NCI-H2107 (cell line): ENCODE measurements around the gene CDK3.

Experiments used
- DNase-seq: peaks from one replicate; lab custom pipeline; 2025; lab: John Stamatoyannopoulos, UW

CDK3 gene

DNA sequence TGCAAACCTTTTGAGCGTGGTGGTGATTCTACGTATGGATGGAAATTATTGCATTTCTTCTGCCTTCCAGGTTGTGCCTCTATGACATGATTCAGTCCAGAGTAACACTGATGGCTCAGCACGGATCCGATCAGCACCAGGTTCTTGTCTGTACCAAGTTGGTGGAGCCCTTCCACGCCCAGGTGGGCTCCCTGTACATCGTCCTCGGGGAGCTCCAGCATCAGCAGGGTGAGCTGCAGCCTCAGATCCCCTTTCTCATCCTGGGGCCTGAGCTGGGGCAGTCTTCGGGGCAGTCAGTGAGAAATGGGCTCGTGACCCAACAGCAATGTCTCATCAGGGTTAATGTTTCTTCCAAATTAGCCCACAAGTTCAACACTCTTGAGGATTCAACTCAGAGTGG is 9.3 kb upstream of the CDK3 start:
- no peak for DNase-seq

DNA sequence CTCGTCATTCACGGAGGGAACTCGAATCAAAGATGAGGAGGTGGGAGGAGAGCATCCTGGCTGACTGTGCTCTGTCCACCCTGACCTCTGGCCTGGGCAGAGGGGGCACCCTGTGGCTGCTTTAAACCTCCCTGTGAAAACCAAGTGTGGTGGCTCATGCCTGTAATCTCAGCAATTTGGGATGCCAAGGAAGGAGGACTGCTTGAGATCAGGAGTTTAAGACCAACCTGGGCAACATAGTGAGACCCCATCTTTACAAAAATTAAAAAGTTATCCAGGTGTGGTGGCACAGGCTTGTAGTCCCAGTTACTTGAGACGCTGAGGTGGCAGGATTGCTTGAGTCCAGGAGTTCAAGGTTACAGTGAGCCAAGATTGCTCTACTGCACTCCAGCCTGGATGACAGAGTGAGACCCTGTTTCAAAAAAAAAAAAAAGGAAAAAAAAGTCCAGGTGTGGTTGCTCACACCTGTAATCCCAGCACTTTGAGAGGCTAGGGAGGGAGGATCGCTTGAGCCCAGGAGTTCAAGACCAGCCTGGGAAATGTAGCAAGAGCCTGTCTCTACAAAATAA is 5.8 kb upstream of the CDK3 start:
- no peak for DNase-seq

DNA sequence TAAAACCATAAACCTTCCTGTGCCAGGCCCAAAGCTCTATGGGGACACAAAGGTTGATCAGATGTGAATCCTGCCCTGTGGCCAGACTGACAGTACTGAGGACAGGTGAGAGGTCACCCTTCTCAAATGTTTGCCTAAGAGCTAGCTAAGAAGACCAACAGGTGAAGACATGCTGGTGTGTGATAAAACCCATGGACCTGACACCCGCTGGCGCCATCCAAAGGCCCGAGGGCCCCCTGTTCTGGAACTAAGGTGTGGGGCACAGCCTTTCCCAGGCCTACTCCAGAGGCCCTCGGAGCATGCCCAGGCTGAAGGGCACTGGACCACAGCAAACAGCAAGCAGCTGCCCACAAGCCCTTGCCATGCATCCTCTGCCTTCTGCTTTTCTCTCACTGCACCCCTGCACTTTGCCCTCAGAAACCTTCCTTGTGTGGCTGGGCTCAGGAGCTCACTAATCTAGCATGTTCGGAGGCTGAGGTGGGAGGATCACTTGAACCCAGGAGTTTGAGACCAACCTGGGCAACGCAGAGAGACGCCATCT is 5.2 kb upstream of the CDK3 start:
- DNase-seq: no peak

- DNase-seq: no peak
Measured at GRCh38 chr17:75996665-75997590, 3.7 kb upstream of the CDK3 start.

GRCh38 chr17:75998327-75998795 is 2.3 kb upstream of the CDK3 start:
- DNase-seq: no peak

- DNase-seq: no peak
Measured at GRCh38 chr17:76000016-76000754, 470 bp upstream of the CDK3 start.

- DNase-seq: no peak
Measured at GRCh38 chr17:76002100-76002499, 1.4 kb downstream of the CDK3 start.

GRCh38 chr17:76003915-76004314 is 3.3 kb downstream of the CDK3 start:
- no peak for DNase-seq

GRCh38 chr17:76004750-76005262 is 4.2 kb downstream of the CDK3 start:
- no peak for DNase-seq

GRCh38 chr17:76005263-76006149 is 4.9 kb downstream of the CDK3 start:
- DNase-seq: peak; percentile 57

GRCh38 chr17:76007131-76007849 is 6.6 kb downstream of the CDK3 start:
- DNase-seq: no peak

DNA sequence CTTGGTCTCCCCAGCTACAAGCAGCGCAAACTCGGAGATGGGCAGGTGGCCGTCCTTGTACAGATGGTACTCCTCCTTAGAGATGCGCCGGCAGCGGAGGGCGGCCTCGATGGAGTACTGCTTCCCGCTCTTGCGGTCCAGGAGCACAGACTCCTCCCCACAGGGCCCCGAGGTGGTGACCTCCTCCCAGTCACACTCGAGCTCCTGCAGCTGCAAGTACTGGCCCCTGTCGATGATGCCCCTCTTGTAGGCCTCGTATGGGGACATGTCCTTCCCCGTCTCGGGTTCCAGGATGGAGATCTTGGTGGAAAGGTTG is 7.2 kb downstream of the CDK3 start:
- DNase-seq: no peak

DNA sequence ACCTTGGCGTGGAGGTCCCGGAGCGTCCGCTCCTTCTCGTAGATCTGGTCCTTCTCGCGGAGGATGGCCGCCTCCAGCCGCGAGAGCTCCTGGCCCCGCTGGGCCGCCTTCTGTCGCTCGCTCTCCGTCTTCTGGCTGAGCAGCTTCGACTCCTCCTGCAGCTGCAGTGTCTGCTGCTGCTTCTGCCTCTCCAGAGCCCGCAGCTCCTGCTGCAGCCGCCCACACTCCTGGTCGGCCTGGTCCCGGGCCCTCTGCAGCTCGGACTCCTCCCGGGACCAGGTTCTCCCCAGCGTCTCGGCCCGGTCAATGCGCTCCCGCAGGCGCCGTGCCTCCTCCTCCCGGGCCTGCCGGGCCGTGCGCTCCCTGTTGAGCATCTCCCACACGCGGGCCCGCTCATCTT is 7.6 kb downstream of the CDK3 start:
- no peak for DNase-seq

- DNase-seq: no peak
Measured at GRCh38 chr17:76008630-76009425, 8.2 kb downstream of the CDK3 start.

- DNase-seq: no peak
Measured at GRCh38 chr17:76009447-76009846, 8.8 kb downstream of the CDK3 start.

DNA sequence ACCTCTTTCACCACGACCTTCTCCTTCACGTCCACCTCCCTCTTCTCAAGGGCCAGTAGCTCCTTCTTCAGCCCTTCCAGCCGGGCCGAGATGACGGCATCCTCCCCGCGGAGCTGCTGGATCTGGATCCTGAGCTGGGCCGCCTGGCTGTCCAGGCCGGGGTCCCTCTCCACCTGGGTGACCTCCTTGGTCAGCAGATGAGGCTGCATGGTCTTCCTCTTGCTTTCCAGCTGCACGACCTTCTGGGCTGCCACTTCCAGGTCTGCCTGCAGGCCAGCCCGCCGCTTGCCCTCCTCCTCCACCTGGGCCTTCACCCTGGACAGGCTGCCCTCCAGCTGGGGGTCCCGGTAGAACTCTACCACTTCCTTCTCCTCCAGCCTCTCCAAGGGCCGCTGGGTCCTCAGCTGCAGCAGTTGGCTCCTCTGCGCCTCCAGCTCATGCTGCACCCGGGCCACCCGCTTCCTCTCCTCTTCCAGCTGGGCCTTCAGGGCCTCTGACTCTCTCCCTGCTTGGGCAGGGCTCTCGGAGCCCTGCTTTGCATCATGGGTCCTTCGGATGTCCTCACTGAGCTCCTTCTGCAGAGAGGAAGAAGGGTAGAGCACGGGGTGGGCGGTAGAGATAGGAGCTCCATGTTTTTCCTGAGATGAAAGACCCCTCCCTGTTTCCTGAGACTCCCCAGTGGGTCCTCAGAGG is 9.5 kb downstream of the CDK3 start:
- no peak for DNase-seq

DNA sequence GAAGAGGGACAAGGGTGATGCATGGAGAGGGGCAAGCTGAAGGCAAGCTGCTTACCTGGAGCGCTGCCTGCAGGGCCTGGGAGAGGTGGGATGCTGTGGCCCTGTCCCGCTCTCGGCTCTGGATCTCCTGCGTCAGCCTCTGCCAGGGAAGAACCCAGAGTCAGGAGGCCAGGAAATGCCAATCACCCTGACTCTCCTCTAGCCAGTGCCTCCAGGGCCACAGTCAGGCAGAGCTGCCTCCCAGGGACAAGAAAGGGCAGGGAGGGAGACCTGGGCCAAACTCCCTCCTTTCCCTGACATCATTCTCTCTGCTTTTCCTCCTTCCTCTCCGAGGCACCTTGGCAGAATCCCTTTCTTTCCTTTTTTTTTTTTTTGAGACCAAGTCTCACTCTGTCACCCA is 11.3 kb downstream of the CDK3 start:
- no peak for DNase-seq

DNA sequence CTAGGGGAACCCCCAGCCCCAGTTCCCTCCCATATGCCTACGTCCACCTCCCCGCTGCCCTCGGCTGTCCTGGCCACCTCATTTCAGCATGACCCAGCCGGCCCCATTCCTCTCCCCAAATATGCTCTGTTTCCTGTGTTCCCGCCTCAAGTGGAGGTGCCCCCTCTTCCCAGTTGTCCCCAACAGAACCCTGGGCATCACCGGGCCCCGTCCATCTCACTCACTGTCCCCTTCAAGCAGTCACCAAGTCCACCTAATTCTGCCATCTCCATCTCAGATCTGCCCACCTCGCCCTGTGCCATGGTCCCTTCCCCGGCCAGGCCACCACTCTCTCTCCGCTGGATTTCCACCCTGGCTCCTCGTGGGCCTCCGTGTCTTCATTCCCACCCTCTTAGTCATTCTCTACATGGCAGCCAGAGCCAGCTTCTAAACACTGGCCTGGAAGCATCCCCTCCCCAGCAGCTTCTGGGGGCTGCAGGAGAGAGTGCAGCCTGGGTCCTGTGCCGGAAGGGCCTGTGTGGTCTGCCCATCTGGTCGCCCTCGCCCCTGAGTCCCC is 12.8 kb downstream of the CDK3 start:
- DNase-seq: no peak
